Bronchial epithelial cell (primary cell): ENCODE measurements around the gene GJA10. TPM values are rescaled to one million over a fixed set of nuclear protein-coding genes. Genes with fewer than 3 reads are reported as not detected.

Experiments used
- DNase-seq: peaks from one replicate; pipeline ENCODE4 v3.0.0-alpha.2; 2010; ENCODE audit warnings: low read depth
- FAIRE-seq: peaks from 2 replicates; lab custom pipeline; 2011; peaks lifted over from hg19 to GRCh38; lab: Jason Lieb, UNC
- H3K27me3 ChIP-seq: 2 replicates; pipeline ENCODE4 v1.5.1; 2011; ENCODE audit warnings: low read length; ENCODE audit not compliant: control insufficient read depth, insufficient read depth
- H3K36me3 ChIP-seq: 2 replicates; pipeline ENCODE4 v1.5.1; 2011; ENCODE audit warnings: low read length; ENCODE audit not compliant: control insufficient read depth, insufficient read depth
- H3K4me3 ChIP-seq: 2 replicates; pipeline ENCODE4 v1.5.1; 2011; ENCODE audit warnings: mild to moderate bottlenecking, low read depth, low read length, control low read depth
- total RNA-seq: library from RNA; depleted of rRNA; stranded (reverse); fragments of >200 nt; gene quantifications from 2 replicates; pipeline ENCODE4 v1.2.1, GENCODE V29; 2014
- TF ChIP-seq, protein P1 (sequence below): IDR thresholded peaks from 2 replicates; pipeline ENCODE4 v1.5.1; 2011; ENCODE audit warnings: mild to moderate bottlenecking, moderate library complexity, low read length, control low read depth, inconsistent platforms; ENCODE audit not compliant: insufficient read depth, severe bottlenecking

Gene GJA10
- total RNA-seq, 1 donor from 2014 or later = not detected

DNA sequence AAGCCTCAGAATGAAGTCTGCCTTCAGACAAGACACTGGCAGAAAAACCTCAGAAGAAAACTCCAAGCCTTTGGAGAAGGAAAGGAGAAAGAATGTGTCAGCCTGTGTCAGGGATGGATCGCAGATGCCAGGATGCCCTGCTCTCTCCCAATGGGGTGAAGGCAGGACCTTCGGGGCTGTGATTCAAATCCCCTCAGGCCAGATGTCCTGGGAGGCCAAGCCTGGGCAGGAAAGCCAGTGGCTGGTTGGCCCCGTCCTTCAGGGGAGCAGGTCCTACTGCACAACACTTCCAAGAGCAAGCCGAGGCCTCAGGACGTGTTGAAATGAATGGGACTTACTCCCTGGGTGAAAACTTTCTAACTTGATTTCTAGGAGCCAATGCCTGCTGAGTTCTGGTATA is 36.5 kb downstream of the GJA10 start:
- DNase-seq (no peak), FAIRE-seq (peak; percentile 66)
- no peak overlapping the region for H3K4me3 ChIP-seq
- TF ChIP-seq, protein P1, sequence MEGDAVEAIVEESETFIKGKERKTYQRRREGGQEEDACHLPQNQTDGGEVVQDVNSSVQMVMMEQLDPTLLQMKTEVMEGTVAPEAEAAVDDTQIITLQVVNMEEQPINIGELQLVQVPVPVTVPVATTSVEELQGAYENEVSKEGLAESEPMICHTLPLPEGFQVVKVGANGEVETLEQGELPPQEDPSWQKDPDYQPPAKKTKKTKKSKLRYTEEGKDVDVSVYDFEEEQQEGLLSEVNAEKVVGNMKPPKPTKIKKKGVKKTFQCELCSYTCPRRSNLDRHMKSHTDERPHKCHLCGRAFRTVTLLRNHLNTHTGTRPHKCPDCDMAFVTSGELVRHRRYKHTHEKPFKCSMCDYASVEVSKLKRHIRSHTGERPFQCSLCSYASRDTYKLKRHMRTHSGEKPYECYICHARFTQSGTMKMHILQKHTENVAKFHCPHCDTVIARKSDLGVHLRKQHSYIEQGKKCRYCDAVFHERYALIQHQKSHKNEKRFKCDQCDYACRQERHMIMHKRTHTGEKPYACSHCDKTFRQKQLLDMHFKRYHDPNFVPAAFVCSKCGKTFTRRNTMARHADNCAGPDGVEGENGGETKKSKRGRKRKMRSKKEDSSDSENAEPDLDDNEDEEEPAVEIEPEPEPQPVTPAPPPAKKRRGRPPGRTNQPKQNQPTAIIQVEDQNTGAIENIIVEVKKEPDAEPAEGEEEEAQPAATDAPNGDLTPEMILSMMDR = no peak
- no peaks in the 10 kb centered on the region for H3K27me3 ChIP-seq
- no peaks in the 10 kb centered on the region for H3K36me3 ChIP-seq

DNA sequence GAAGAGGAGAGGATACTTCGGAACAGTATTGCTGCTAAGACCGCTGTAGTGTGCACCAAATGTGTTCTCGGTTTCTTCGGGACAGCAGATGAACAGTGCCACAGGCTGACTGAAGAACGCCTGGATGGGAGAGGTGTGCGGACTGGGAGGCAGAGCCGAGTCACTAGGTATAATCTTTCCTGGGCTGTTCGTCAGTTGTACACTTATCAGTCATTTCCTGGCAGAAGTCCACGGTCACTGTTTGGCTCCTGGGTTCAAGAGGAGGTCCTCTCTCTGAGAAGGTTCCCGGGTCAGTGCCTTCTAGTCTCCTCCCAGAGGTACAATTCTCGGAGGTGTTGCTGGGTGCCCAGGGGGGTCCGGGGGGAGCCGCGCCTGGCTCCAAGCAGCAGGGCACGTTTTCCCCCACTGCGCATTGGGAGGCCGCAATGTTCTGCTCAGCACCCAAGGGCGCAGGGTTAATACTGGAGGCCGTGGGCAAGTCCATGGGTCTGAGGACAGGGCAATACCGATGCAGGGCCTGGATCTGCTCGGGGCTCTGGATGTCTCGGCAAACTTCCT is 38.1 kb downstream of the GJA10 start:
- H3K36me3 ChIP-seq = no peaks in the 10 kb centered on the region
- no peak for DNase-seq
- no peak overlapping the region for H3K4me3 ChIP-seq
- FAIRE-seq = no peak
- TF ChIP-seq, protein P1 = no peak
- H3K27me3 ChIP-seq = no peaks in the 10 kb centered on the region

DNA sequence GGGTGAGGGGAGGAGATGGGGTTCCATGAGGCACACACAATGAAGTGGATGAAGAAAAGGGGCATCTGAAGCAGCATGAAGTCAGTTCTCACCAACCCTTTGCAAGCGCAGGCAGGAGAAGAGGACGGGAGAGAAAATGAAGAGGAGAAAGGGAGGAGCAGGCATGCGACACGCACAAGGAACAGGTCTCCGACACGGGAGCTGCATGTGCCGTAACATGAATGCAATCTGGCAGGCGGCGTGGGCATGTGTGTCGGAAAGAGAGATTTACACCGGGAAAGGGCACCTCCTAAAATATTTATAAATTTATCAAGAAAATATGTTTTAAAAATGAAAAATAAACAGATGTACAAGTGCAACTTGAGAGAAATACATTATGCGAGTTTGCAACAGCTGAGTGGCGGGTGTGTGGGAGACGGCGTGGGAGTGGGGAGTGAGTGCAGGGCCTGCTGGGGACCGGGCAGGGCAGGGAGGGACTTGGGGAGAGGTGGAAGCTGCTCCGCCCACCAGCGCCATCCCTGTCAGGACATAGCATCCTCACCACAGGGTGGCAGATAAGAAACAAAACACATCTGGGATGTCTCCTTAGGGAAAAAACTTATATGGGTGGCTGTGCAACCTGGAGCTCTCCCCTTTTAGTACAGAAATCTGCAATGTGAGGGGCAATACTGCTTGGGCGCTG is 40.6 kb downstream of the GJA10 start:
- Histone ChIP-seq H3K36me3 (no peaks in the 10 kb centered on the region), H3K4me3 (no peak overlapping the region), H3K27me3 (no peaks in the 10 kb centered on the region)
- TF ChIP-seq, protein P1 = no peak
- no peak for FAIRE-seq
- DNase-seq = no peak

DNA sequence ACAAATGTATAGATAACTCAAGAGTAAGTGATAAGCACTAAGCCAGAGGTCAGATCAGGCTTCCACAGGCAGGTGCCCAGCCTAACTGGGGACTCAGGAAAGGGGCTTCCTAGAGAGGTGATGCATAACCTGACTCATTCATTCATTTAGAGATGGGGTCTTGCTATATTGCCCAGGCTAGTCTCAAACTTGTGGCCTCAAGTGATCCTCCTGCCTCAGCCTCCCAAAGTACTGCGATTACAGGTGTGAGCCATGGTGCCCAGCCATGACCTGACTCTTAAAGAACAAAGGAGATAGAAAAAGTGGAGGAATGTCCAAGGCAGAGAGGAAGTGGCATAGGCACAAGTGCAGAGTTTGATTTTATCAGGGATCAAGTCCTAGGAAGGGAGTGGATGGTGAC is 41.9 kb downstream of the GJA10 start:
- DNase-seq = no peak
- FAIRE-seq = no peak
- H3K4me3 ChIP-seq = no peak overlapping the region
- no peaks in the 10 kb centered on the region for H3K27me3 ChIP-seq
- no peaks in the 10 kb centered on the region for H3K36me3 ChIP-seq
- TF ChIP-seq, protein P1 = no peak

DNA sequence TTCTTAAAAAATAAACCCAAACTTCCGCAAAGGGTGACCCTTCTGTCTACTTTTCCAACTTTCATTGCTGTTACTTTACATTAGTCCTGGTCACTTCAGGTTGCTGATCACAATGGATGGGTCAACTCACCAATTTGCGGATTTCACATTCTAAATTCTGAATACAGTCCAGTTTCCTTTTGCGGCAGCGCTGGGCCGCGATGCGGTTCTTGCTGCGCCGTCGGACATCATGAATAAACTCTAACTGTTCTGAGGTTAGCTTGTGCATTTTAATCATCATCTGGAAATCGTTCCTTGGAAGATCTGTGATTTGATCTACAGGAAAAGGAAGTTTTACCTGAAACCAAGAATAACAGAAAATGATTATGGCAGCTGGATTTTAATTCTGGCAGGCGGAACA is 43.7 kb downstream of the GJA10 start:
- H3K36me3 ChIP-seq = no peaks in the 10 kb centered on the region
- no peaks in the 10 kb centered on the region for H3K27me3 ChIP-seq
- FAIRE-seq = no peak
- no peak for DNase-seq
- no peak overlapping the region for H3K4me3 ChIP-seq
- TF ChIP-seq, protein P1 = no peak
